ENCODE results near the gene GFAP.

Gene GFAP

DNA sequence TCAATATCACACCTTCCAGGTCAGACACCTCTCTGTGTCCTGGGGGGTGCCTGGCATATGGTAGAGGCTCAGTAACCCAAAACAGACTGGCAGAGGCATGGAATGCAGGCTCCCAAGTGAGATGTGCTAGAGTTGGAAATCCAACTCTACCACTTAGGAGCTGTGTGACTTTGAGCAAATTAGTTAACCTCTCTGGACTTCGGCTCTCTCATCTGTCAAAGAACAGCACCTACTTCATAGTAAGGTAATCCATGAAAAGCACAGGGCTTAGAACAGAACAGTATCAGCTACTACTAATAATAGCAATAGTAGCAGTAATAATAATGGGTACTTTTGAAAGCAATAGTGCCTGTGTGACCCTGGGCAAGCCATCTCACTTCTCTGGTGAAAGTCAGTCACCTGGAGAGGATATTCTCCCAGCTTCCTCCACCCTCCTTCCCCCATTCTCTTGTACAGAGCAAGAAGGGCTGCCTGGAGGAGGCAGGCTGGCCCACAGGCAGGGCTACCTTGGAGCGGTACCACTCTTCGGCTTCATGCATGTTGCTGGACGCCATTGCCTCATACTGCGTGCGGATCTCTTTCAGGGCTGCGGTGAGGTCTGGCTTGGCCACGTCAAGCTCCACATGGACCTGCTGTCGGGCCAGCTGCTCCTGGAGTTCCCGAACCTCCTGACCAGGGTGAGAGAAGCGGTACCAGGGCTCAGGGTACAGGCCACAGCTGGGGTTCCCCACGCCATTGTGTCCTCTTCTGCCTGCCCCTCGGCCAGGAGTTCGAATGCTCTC, 2.3 kb downstream of the GFAP start:
- no peak for DNase-seq

GRCh38 chr17:44911133-44912001, 3.9 kb downstream of the GFAP start:
- no peak for DNase-seq

DNA sequence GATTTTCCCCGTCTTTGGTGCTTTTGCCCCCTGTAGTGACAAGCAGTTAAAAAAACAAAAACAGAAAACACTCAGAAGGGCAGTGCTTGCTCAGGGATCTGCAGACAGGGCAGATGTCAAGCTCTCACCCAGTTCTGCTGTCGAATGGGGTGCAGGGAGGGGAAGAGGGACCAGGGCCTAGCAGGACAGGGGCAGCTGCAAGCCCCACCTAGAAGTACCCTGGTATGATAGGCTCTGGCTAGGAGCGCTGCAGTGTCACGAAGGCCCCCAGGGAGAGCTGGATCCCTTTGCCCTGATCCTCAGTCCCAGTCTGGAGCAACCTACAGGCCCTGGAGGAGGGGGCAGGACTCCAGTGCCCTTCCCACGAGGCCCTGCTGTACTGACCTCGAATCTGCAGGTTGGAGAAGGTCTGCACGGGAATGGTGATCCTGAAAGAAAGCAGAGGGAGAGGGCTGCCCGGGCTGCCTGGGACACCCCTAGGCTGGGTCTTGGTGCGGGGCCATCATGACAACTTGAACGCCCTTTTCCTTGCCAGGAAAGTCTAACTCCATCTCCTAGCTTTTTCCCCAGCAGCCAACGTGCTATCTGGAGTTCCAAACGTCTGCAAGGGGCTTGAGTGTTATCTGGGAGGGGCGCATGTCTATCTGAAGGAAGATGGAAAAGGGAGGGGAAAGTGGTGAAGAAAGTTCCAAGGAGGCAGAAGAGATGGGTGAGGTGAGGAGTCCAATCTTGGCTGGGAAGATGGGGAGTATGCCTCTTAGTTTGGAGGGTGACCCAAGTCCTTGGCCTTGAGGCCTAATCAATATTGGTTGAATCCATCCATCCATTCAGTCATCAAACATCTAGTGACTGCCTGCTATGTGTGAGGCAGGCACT, 4.8 kb downstream of the GFAP start:
- DNase-seq, result no peak

DNA sequence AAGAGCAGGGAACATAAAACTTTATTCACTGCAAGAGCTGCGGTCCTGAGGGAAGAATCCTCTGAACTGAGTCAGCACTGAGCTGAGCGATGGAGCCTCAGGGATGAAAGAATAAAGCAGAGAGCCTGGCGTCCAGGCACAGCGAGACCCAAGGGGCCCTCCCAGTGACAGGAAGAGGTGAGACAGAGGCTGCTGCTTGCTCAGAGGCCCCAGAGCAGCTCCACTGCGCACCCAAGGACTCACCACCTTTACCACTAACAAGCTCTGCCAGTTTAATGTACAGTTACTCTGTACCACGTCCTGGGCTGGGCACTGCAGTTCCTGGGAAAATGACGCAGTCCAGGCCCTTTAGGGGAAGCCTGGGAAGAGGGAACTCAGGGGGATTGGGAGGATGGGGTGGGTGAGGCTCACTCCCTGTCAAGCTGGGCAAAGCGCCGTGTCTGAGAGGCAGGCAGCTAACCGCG, 5.6 kb downstream of the GFAP start:
- no peak for DNase-seq

DNA sequence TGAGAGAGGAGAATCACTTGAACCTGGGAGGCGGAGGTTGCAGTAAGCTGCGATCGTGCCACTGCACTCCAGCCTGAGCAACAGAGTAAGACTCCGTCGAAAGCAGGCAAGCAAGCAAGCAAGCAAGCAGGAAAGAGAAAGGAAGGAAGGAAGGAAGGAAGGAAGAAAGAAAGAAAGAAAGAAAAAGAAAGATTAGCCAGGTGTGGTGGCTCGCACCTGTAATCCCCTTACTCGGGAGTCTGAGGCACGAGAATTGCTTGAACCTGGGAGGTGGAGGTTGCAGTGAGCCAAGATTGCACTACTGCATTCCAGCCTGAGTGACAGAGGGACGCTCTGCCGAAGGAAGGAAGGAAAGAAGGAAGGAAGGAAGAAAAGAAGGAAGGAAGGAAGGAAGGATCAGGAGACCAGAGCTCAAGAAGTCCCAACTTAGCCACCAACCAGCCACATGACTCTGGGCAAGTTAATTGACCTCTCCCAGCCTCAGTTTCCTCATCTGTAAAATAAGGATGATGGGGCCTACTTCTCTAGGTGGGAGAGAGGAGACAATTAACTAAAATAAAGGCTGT, 6.5 kb downstream of the GFAP start:
- DNase-seq, result no peak

DNA sequence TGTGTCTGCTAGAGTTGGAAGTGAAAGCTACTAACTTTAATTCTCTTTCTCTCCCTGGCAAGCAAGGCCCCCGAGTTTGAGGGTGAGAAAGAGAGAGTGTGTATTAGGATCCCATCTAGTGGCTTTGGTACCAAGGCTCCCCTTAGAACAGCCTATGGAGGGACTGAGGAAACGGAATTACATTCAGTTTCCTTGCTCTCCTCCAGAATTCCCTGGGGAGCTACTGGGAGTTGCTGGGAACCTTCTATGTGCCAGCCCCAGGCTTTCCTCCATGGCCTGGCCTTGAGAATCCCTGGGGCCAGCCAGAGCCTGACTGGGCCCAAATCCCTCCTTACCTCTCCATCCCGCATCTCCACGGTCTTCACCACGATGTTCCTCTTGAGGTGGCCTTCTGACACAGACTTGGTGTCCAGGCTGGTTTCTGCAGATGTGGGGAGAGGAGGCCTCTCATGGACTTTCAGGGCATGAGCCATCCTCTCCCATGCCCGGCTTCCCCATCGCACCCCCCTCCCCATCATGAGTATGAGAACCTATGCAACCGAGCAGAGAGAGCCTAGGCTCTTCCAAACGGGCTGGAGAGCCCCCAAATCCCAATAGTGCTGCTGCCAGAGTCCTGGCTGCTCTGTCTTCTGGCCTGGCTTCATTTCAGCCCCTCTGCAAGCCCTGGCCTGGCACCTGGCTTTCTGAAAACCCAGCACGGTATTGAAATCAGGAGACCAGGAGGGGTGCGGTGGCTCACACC, 7.4 kb downstream of the GFAP start:
- no peak for DNase-seq

DNA sequence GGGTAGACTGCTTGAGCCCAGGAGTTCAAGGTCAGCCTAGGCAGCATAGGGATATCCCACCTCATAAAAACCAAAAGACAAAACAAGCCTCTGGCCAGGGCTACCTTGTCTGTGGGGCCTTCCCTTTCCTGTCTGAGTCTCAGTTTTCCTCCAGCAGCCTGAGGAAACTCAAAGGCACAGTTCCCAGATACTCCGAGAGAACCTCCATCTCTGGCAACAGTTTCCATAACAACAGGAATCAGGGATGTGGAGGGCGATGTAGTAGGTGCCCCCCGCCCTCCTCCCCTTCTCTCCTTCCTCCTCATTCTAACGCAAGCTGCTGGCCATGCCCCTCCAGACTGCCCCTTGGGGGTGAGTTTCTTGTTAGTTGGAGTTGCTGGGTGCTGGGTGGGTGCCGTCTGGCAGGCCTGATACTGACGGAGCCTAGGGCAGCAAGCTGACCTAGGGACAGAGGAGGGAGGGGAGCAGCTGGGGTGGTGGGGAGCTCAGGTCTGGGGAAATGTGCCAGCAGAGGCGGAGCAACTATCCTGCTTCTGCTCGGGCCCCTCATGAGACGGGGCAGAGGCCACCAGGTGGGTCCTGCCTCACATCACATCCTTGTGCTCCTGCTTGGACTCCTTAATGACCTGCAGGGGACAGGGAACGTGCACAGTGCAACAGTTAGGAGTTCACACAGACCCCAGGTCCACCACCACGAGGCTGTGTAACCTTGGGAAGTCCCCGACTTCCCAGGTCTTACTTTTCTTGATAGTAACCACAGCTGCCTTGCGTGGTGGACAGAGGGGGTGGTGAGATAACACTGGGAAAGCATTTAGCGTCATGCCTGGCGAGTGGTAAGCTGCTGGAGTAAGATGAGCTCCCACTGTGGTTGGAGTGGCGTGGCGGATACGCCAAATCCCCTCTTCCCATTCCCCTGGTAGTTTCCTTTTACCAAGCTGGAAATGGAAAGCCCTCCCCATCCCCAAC, 8.3 kb downstream of the GFAP start:
- DNase-seq, result no peak

- DNase-seq, result peak; percentile 23 to 77
Observed at GRCh38 chr17:44906010-44906646, 9.2 kb downstream of the GFAP start.

GRCh38 chr17:44905006-44906000, 10.0 kb downstream of the GFAP start:
- DNase-seq, result no peak

GRCh38 chr17:44904001-44904984, 11.0 kb downstream of the GFAP start:
- no peak for DNase-seq

DNA sequence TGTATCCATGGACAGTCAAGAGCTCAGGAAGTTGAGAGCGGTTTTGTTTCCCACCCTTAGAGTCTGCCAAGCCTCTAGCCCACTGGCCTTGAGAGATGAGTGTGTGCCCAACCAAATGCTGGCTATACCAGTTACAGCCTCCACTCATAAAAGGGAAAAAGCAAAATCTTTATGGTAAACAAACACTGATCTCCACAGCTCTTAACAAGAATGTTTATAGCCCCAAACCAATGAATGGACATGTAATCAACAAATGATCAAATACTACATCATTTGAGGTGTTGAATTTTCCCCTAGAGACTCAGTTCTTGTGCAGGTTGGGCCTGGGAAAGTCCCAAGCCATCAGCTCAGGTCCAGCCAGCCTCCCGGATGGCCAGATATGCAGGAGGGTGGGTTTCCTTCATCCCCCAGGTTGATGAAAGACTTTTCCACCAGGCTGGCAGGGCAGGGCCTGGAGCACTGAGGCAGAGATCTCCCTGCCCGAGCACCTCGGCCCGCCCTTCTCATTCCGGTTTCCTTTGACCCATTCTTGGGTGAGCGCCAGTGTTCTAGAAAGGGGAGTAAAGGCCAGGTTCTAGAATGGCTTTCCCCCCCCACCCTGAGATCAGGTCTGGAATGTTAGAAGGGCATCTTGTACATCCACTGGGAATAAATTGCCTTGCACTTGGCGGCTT, 12.2 kb downstream of the GFAP start:
- DNase-seq, result no peak

DNA sequence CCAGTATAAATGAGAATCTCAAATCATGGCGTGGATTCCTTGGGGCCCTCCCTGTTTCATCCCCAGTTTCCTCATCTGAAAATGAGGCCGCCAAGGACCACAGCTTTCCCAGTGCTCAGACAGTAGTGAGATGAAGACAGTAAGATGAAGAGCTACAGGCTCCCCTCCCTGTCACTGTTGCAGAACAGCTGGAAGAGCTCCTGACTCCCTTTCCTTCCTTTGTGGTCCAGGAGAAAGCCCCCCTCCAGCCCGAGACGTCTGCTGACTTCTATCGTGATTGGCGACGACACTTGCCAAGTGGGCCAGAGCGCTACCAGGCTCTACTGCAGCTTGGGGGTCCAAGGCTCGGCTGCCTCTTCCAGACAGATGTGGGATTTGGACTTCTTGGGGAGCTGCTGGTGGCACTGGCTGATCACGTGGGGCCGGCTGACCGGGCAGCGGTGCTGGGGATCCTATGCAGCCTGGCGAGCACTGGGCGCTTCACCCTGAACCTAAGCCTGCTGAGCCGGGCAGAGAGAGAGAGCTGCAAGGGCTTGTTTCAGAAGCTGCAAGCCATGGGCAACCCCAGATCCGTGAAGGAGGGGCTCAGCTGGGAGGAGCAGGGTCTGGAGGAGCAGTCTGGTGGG, 13.1 kb downstream of the GFAP start:
- no peak for DNase-seq

DNA sequence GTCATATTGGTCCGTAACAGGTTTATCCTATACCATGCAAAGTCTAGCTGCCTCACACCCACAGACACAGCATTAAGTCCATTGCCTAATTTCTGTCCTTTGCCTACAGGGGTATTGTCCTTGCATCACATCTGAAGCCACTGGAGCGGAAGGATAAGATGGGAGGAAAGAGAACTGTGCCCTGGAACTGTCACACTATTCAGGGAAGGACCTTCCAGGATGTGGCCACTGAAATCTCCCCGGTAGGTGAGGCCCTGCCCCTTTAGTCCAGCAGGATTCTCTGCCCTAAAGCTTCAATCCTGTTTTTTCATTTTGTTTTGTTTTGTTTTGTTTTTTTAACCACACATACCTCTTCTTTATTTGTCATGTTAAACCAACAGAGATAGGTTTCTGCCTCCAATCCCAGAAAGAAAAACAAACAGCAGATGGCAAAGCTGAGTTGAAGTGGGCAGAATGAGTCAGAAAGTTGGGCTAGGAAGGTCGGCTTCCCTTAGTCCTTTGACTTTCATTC, 13.8 kb downstream of the GFAP start:
- no peak for DNase-seq

DNA sequence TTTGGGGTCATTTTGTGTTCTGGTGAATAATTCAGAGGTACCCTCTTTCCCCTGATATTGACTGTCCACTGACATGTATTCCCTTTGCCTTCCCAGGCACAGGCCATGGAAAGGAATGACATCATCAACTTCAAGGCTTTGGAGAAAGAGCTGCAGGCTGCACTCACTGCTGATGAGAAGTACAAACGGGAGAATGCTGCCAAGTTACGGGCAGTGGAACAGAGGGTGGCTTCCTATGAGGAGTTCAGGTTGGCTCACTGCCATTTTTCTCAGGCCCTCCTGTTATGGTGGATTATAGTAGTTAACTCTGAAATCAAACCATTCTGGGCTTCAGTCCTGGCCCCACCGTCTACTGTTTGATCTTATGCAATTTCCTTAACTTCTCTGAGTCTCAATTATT, 14.4 kb downstream of the GFAP start:
- DNase-seq, result no peak

- peak; percentile 55 to 92 for DNase-seq
Observed at GRCh38 chr17:44899074-44899782, 16.1 kb downstream of the GFAP start, which contains the start of gene EFTUD2. Gene EFTUD2, minus strand, starts transcription at chr17:44899445. Its CDS starts 4,924 bp downstream, at chr17:44894521.

DNA sequence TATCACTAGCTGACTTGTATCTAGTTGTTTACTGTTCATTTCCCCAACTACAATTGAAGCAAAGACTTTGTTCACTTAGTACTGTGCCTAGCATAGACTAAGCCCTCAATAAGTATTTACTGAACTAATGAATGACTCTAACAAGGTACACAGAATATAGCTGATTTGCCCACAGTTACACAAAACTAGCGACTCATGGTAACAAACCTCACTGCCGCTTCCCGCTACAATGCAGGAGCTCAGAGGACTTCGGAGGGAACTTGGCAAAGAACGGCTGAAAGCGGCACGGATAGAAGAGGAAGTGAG, 16.6 kb downstream of the GFAP start:
- DNase-seq, result no peak

Data from SW 1271 (cell line).